ENCODE results near the gene EPB42.

The EPB42 gene

GRCh38 chr15:43212299-43212698 is 8.5 kb downstream of the EPB42 start:
- no peak for TF ChIP-seq EZH2phosphoT487 (IDR thresholded peaks at IDR 0.05; ENCODE audit: low read depth)
- no peak overlapping the region for H3K4me2 ChIP-seq (ENCODE audit: low read length)
- peaks cover 2% of the 10 kb centered on the region; the same call in 1 of the 2 replicates for H3K27me3 ChIP-seq (ENCODE audit: low read depth, low read length)
- no peak overlapping the region for H3K9ac ChIP-seq (ENCODE audit: low read length)
- H3K9me3 ChIP-seq (ENCODE audit: insufficient read depth, low read length) = no peaks in the 10 kb centered on the region
- no peak overlapping the region for H3K27ac ChIP-seq (ENCODE audit: low read length)
- no peaks in the 10 kb centered on the region for H3K4me1 ChIP-seq (ENCODE audit: low read length)
- H3K36me3 ChIP-seq (replicated peaks; ENCODE audit: low read depth, low read length) = no peaks in the 10 kb centered on the region
- H4K20me1 ChIP-seq (ENCODE audit: insufficient read depth, low read length) = no peaks in the 10 kb centered on the region
- H3K4me3 ChIP-seq (ENCODE audit: low read length) = no peak overlapping the region
- H2AFZ ChIP-seq (ENCODE audit: low read depth, low read length) = no peak overlapping the region
- no peaks in the 10 kb centered on the region for H3K79me2 ChIP-seq (ENCODE audit: low read length)

- Histone ChIP-seq H3K9ac (ENCODE audit: low read length) (no peak overlapping the region), H3K9me3 (ENCODE audit: insufficient read depth, low read length) (no peaks in the 10 kb centered on the region), H3K27me3 (ENCODE audit: low read depth, low read length) (peaks cover 6% of the 10 kb centered on the region; the same call in 1 of the 2 replicates), H3K4me1 (ENCODE audit: low read length) (no peaks in the 10 kb centered on the region), H3K27ac (ENCODE audit: low read length) (no peak overlapping the region), H4K20me1 (ENCODE audit: insufficient read depth, low read length) (no peaks in the 10 kb centered on the region), H3K4me2 (ENCODE audit: low read length) (no peak overlapping the region), H2AFZ (ENCODE audit: low read depth, low read length) (no peak overlapping the region), H3K36me3 (replicated peaks; ENCODE audit: low read depth, low read length) (no peaks in the 10 kb centered on the region), H3K4me3 (ENCODE audit: low read length) (no peak overlapping the region), H3K79me2 (ENCODE audit: low read length) (no peaks in the 10 kb centered on the region)
- no peak for TF ChIP-seq EZH2phosphoT487 (IDR thresholded peaks at IDR 0.05; ENCODE audit: low read depth)
- TF ChIP-seq CTCF (IDR thresholded peaks at IDR 0.05; ENCODE audit: low read depth, low read length) = no peak
Measured at GRCh38 chr15:43211224-43211735, 9.5 kb downstream of the EPB42 start.

- no peak overlapping the region for H3K4me2 ChIP-seq (ENCODE audit: low read length)
- no peak overlapping the region for H3K27ac ChIP-seq (ENCODE audit: low read length)
- no peak overlapping the region for H3K9ac ChIP-seq (ENCODE audit: low read length)
- H3K79me2 ChIP-seq (ENCODE audit: low read length) = no peaks in the 10 kb centered on the region
- no peaks in the 10 kb centered on the region for H3K9me3 ChIP-seq (ENCODE audit: insufficient read depth, low read length)
- TF ChIP-seq EZH2phosphoT487 (IDR thresholded peaks at IDR 0.05; ENCODE audit: low read depth) (no peak), CTCF (IDR thresholded peaks at IDR 0.05; ENCODE audit: low read depth, low read length) (no peak)
- no peak overlapping the region for H3K4me3 ChIP-seq (ENCODE audit: low read length)
- no peaks in the 10 kb centered on the region for H4K20me1 ChIP-seq (ENCODE audit: insufficient read depth, low read length)
- no peaks in the 10 kb centered on the region for H3K4me1 ChIP-seq (ENCODE audit: low read length)
- no peak overlapping the region for H2AFZ ChIP-seq (ENCODE audit: low read depth, low read length)
- no peaks in the 10 kb centered on the region for H3K36me3 ChIP-seq (replicated peaks; ENCODE audit: low read depth, low read length)
- peaks cover 9% of the 10 kb centered on the region; the same call in 1 of the 2 replicates for H3K27me3 ChIP-seq (ENCODE audit: low read depth, low read length)
Measured at GRCh38 chr15:43210807-43211206, 10.0 kb downstream of the EPB42 start.

- Histone ChIP-seq H3K4me2 (ENCODE audit: low read length) (no peak overlapping the region), H2AFZ (ENCODE audit: low read depth, low read length) (no peak overlapping the region), H3K79me2 (ENCODE audit: low read length) (no peaks in the 10 kb centered on the region), H3K4me1 (ENCODE audit: low read length) (no peaks in the 10 kb centered on the region), H3K27ac (ENCODE audit: low read length) (no peak overlapping the region), H3K4me3 (ENCODE audit: low read length) (no peak overlapping the region), H3K27me3 (ENCODE audit: low read depth, low read length) (peaks cover 10% of the 10 kb centered on the region; the same call in 1 of the 2 replicates), H3K9ac (ENCODE audit: low read length) (no peak overlapping the region), H3K36me3 (replicated peaks; ENCODE audit: low read depth, low read length) (no peaks in the 10 kb centered on the region), H4K20me1 (ENCODE audit: insufficient read depth, low read length) (no peaks in the 10 kb centered on the region), H3K9me3 (ENCODE audit: insufficient read depth, low read length) (no peaks in the 10 kb centered on the region)
- no peak for TF ChIP-seq EZH2phosphoT487 (IDR thresholded peaks at IDR 0.05; ENCODE audit: low read depth)
- no peak for TF ChIP-seq CTCF (IDR thresholded peaks at IDR 0.05; ENCODE audit: low read depth, low read length)
Measured at GRCh38 chr15:43210172-43210745, 10.6 kb downstream of the EPB42 start.

Data from OCI-LY3 (cell line).